C4-2B (cell line): ENCODE data around the gene SCAF8.

ENCODE experiments used
- ZFX ChIP-seq: fragments of 450-650 bp; IDR thresholded peaks from 2 replicates; pipeline ENCODE4 v1.6.1; 2017
- TF ChIP-seq, protein P1 (sequence below): fragments of 450-650 bp; conservative IDR thresholded peaks from 2 replicates; pipeline ENCODE4 v1.5.1; 2017; ENCODE audit warnings: mild to moderate bottlenecking

- TF ChIP-seq, protein P1, sequence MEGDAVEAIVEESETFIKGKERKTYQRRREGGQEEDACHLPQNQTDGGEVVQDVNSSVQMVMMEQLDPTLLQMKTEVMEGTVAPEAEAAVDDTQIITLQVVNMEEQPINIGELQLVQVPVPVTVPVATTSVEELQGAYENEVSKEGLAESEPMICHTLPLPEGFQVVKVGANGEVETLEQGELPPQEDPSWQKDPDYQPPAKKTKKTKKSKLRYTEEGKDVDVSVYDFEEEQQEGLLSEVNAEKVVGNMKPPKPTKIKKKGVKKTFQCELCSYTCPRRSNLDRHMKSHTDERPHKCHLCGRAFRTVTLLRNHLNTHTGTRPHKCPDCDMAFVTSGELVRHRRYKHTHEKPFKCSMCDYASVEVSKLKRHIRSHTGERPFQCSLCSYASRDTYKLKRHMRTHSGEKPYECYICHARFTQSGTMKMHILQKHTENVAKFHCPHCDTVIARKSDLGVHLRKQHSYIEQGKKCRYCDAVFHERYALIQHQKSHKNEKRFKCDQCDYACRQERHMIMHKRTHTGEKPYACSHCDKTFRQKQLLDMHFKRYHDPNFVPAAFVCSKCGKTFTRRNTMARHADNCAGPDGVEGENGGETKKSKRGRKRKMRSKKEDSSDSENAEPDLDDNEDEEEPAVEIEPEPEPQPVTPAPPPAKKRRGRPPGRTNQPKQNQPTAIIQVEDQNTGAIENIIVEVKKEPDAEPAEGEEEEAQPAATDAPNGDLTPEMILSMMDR: no peak
- TF ChIP-seq ZFX: no peak
Observed at GRCh38 chr6:154882107-154882506, 148.9 kb downstream of the SCAF8 start.
